Hepatocyte (in vitro differentiated cells): ENCODE results near the gene INPP4B. TPM values are rescaled to one million over a fixed set of nuclear protein-coding genes. Genes with fewer than 3 reads are reported as not detected.

Source experiments
- DNase-seq: peaks from one replicate; pipeline ENCODE4 v3.0.0-alpha.2; 2016; ENCODE audit warnings: low spot score
- H2AFZ ChIP-seq: fragments of 200-600 bp; sonication (generic); 2 replicates; pipeline ENCODE4 v1.6.0; 2016; ENCODE audit warnings: antibody characterized with exemption, mild to moderate bottlenecking
- H3K27ac ChIP-seq: fragments of 200-600 bp; sonication (generic); 2 replicates; pipeline ENCODE4 v1.5.1; 2016; ENCODE audit warnings: mild to moderate bottlenecking
- H3K27me3 ChIP-seq: fragments of 200-600 bp; sonication (generic); 2 replicates; pipeline ENCODE4 v1.6.1; 2016
- H3K36me3 ChIP-seq: fragments of 200-600 bp; sonication (generic); replicated peaks from 2 replicates; pipeline ENCODE4 v1.5.1; 2016; ENCODE audit warnings: low read depth; ENCODE audit not compliant: insufficient read depth
- H3K4me1 ChIP-seq: fragments of 200-600 bp; sonication (generic); 2 replicates; pipeline ENCODE4 v1.5.1; 2016; ENCODE audit warnings: mild to moderate bottlenecking, moderate library complexity; ENCODE audit not compliant: insufficient read depth
- H3K4me2 ChIP-seq: fragments of 200-600 bp; sonication (generic); 2 replicates; pipeline ENCODE4 v1.6.0; 2016
- H3K4me3 ChIP-seq: fragments of 200-600 bp; sonication (generic); 2 replicates; pipeline ENCODE4 v1.5.1; 2016; ENCODE audit warnings: mild to moderate bottlenecking
- H3K79me2 ChIP-seq: fragments of 200-600 bp; sonication (generic); 2 replicates; pipeline ENCODE4 v1.6.0; 2017; ENCODE audit warnings: mild to moderate bottlenecking
- H3K9me2 ChIP-seq: fragments of 200-600 bp; sonication (generic); replicated peaks from 2 replicates; pipeline ENCODE4 v1.6.0; 2017; ENCODE audit warnings: mild to moderate bottlenecking; ENCODE audit not compliant: insufficient read depth
- H3K9me3 ChIP-seq: fragments of 200-600 bp; sonication (generic); 2 replicates; pipeline ENCODE4 v1.5.1; 2016; ENCODE audit warnings: low read depth, mild to moderate bottlenecking
- H4K20me1 ChIP-seq: fragments of 200-600 bp; sonication (generic); 2 replicates; pipeline ENCODE4 v1.6.0; 2016; ENCODE audit warnings: mild to moderate bottlenecking; ENCODE audit not compliant: insufficient read depth, poor library complexity, severe bottlenecking
- EZH2 ChIP-seq: fragments of 200-600 bp; sonication (generic); IDR thresholded peaks from 2 replicates; pipeline ENCODE4 v1.6.1; 2016; ENCODE audit warnings: antibody characterized with exemption, mild to moderate bottlenecking, borderline replicate concordance
- EZH2phosphoT487 ChIP-seq: fragments of 200-600 bp; sonication (generic); IDR thresholded peaks from one replicate; pipeline ENCODE4 v1.6.1; 2018; ENCODE audit warnings: antibody characterized with exemption, mild to moderate bottlenecking, low read depth, moderate library complexity; ENCODE audit not compliant: unreplicated experiment, severe bottlenecking
- WGBS: methylation state at CpG from one replicate; pipeline ENCODE4 v1.1.6; 2016; ENCODE audit warnings: low lambda C conversion rate; ENCODE audit errors: missing lambda C conversion rate; 5-methylcytosine and 5-hydroxymethylcytosine counted together
- polyA plus RNA-seq: library from polyadenylated mRNA; unstranded; fragments of >200 nt; fragmentation: Nextera tagmentation; extraction: Ambion mirVana; gene quantifications from 2 replicates; pipeline ENCODE4 v1.2.1, GENCODE V29; 2016
- total RNA-seq: library from RNA; depleted of rRNA; stranded (reverse); fragments of >200 nt; gene quantifications from 2 replicates; pipeline ENCODE4 v1.2.3, GENCODE V29; 2014
- TF ChIP-seq, protein P1 (sequence below): fragments of 200-600 bp; sonication (generic); IDR thresholded peaks from 2 replicates; pipeline ENCODE4 v1.5.1; 2016; ENCODE audit warnings: antibody characterized with exemption, mild to moderate bottlenecking; ENCODE audit not compliant: poor library complexity

Gene INPP4B
- total and polyA plus RNA-seq, 2 experiments from 2014 or later, result 4.2 to 7.1 TPM

GRCh38 chr4:142416711-142417275 is 429.3 kb downstream of the INPP4B start:
- DNase-seq, result no peak
- H3K79me2 ChIP-seq, result no peaks in the 10 kb centered on the region
- H3K4me1 ChIP-seq, result no peaks in the 10 kb centered on the region
- H3K27me3 ChIP-seq, result no peaks in the 10 kb centered on the region
- TF ChIP-seq EZH2, result no peak
- TF ChIP-seq, protein P1, sequence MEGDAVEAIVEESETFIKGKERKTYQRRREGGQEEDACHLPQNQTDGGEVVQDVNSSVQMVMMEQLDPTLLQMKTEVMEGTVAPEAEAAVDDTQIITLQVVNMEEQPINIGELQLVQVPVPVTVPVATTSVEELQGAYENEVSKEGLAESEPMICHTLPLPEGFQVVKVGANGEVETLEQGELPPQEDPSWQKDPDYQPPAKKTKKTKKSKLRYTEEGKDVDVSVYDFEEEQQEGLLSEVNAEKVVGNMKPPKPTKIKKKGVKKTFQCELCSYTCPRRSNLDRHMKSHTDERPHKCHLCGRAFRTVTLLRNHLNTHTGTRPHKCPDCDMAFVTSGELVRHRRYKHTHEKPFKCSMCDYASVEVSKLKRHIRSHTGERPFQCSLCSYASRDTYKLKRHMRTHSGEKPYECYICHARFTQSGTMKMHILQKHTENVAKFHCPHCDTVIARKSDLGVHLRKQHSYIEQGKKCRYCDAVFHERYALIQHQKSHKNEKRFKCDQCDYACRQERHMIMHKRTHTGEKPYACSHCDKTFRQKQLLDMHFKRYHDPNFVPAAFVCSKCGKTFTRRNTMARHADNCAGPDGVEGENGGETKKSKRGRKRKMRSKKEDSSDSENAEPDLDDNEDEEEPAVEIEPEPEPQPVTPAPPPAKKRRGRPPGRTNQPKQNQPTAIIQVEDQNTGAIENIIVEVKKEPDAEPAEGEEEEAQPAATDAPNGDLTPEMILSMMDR, result no peak
- no peak for TF ChIP-seq EZH2phosphoT487
- no peaks in the 10 kb centered on the region for H3K9me3 ChIP-seq
- no peak overlapping the region for H3K27ac ChIP-seq
- H3K4me2 ChIP-seq, result no peak overlapping the region
- 64% methylated on average over 5 of the region's 5 CpGs for WGBS
- no peaks in the 10 kb centered on the region for H4K20me1 ChIP-seq
- no peak overlapping the region for H3K4me3 ChIP-seq
- no peaks in the 10 kb centered on the region for H3K36me3 ChIP-seq
- H3K9me2 ChIP-seq, result no peaks in the 10 kb centered on the region
- no peak overlapping the region for H2AFZ ChIP-seq

DNA sequence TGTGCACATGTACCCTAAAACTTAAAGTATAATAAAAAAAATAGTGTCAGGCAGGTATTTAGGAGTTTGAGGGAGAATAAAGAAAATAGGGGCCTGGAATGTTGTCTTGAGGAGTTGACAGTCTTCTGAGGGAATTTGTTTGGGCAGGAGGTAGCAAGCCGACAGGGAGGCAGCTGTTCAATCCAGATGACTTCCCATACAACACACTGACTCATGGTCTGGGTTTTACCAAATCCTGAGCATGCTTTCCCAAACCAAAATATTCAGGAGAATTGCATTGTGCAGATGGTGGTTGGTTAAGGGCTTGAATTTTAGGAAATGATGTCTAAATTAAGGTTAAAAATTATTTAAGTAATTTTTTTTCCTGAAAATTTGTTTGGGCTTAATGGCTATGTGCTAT is 430.0 kb downstream of the INPP4B start:
- no peak overlapping the region for H3K4me3 ChIP-seq
- TF ChIP-seq EZH2phosphoT487, result no peak
- no peak for TF ChIP-seq EZH2
- TF ChIP-seq, protein P1, result no peak
- no peak overlapping the region for H3K4me2 ChIP-seq
- no peaks in the 10 kb centered on the region for H3K9me3 ChIP-seq
- no peaks in the 10 kb centered on the region for H4K20me1 ChIP-seq
- no peaks in the 10 kb centered on the region for H3K27me3 ChIP-seq
- H3K9me2 ChIP-seq, result no peaks in the 10 kb centered on the region
- 74% methylated on average over 1 of the region's 1 CpG for whole genome bisulfite sequencing
- H2AFZ ChIP-seq, result no peak overlapping the region
- DNase-seq, result no peak
- no peak overlapping the region for H3K27ac ChIP-seq
- no peaks in the 10 kb centered on the region for H3K79me2 ChIP-seq
- H3K4me1 ChIP-seq, result no peaks in the 10 kb centered on the region
- H3K36me3 ChIP-seq, result no peaks in the 10 kb centered on the region

- no peaks in the 10 kb centered on the region for H3K79me2 ChIP-seq
- H3K4me3 ChIP-seq, result no peak overlapping the region
- no peaks in the 10 kb centered on the region for H3K27me3 ChIP-seq
- TF ChIP-seq EZH2, result no peak
- TF ChIP-seq EZH2phosphoT487, result no peak
- TF ChIP-seq, protein P1, result no peak
- DNase-seq, result no peak
- no peak overlapping the region for H2AFZ ChIP-seq
- no peak overlapping the region for H3K4me2 ChIP-seq
- WGBS, result over 99% methylated on average over 4 of the region's 4 CpGs
- H3K27ac ChIP-seq, result no peak overlapping the region
- no peaks in the 10 kb centered on the region for H4K20me1 ChIP-seq
- H3K36me3 ChIP-seq, result no peaks in the 10 kb centered on the region
- H3K9me2 ChIP-seq, result no peaks in the 10 kb centered on the region
- H3K4me1 ChIP-seq, result no peaks in the 10 kb centered on the region
- no peaks in the 10 kb centered on the region for H3K9me3 ChIP-seq
Measured at GRCh38 chr4:142414366-142414990, 431.6 kb downstream of the INPP4B start.
